Colonic mucosa (tissue), 4 donors: ENCODE data around the gene COL19A1. TPM values are rescaled to one million over a fixed set of nuclear protein-coding genes. Genes with fewer than 3 reads are reported as not detected.

Source experiments
- DNase-seq: peaks from one replicate; pipeline ENCODE4 v3.0.0-alpha.2; 2020
- H3K27ac ChIP-seq: fragments of 200-600 bp; one replicate; pipeline ENCODE4 v1.8.0; 2021
- H3K27me3 ChIP-seq: fragments of 200-600 bp; one replicate; pipeline ENCODE4 v1.8.0; 2021
- H3K36me3 ChIP-seq: fragments of 200-600 bp; one replicate; pipeline ENCODE4 v1.8.0; 2021
- H3K4me1 ChIP-seq: fragments of 200-600 bp; one replicate; pipeline ENCODE4 v1.8.0; 2021; ENCODE audit warnings: mild to moderate bottlenecking
- H3K4me3 ChIP-seq: fragments of 200-600 bp; one replicate; pipeline ENCODE4 v1.8.0; 2021
- H3K9ac ChIP-seq, 2 donors: one replicate each; pipeline ENCODE4 v1.7.0; 2013; ENCODE audit warnings: control low read depth in 2 of 2, low read depth in 2 of 2, low read length in 2 of 2
- H3K9me3 ChIP-seq: fragments of 200-600 bp; one replicate; pipeline ENCODE4 v1.8.0; 2021
- CTCF ChIP-seq: fragments of 200-600 bp; IDR thresholded peaks from one replicate; pipeline ENCODE4 v1.8.0; 2022; ENCODE audit warnings: antibody characterized with exemption, mild to moderate bottlenecking
- intact Hi-C: fragments of 100-400 bp; cut with DNase I; formaldehyde crosslinking; loops from one replicate; pipeline ENCODE4 v1.14.1; 2022
- total RNA-seq, 2 donors: library from RNA; stranded (reverse); fragmentation: NEBNext Ultra II Directional in 1 of 2; extraction: Animal tissue kit (Norgen Biotek cat#: 25700) in 1 of 2; gene quantifications; one replicate each; pipeline ENCODE4 v1.2.1, GENCODE V29; 2021
- donor health status: healthy.
- donor health status: DM: no; HTN: no; CAD: no.
- donor health status: DM: no; HTN: no; CAD: no.

The COL19A1 gene
- total RNA-seq, 2 donors from 2014 or later = 0.22 to 0.56 TPM

- H3K36me3 ChIP-seq = no peaks in the 10 kb centered on the region
- no peaks in the 10 kb centered on the region for H3K27me3 ChIP-seq
- intact Hi-C loops = no loop called here
- no peaks in the 10 kb centered on the region for H3K9me3 ChIP-seq
- DNase-seq = no peak
- no peaks in the 10 kb centered on the region for H3K4me1 ChIP-seq
- no peak overlapping the region for H3K9ac ChIP-seq
- no peak overlapping the region for H3K27ac ChIP-seq
- no peak for TF ChIP-seq CTCF
- H3K4me3 ChIP-seq = no peak overlapping the region
These were observed 365.0 kb downstream of the COL19A1 start for GRCh38 chr6:70231311-70231710.

- H3K27me3 ChIP-seq = no peaks in the 10 kb centered on the region
- no peak overlapping the region for H3K4me3 ChIP-seq
- H3K9me3 ChIP-seq = no peaks in the 10 kb centered on the region
- TF ChIP-seq CTCF = no peak
- intact Hi-C loops = no loop called here
- no peaks in the 10 kb centered on the region for H3K4me1 ChIP-seq
- no peak overlapping the region for H3K9ac ChIP-seq
- H3K36me3 ChIP-seq = no peaks in the 10 kb centered on the region
- DNase-seq = peak; percentile 31
- no peak overlapping the region for H3K27ac ChIP-seq
These were observed 368.3 kb downstream of the COL19A1 start for GRCh38 chr6:70234561-70235236.

- Histone ChIP-seq H3K9me3 (no peaks in the 10 kb centered on the region), H3K4me3 (no peak overlapping the region), H3K4me1 (no peaks in the 10 kb centered on the region), H3K27me3 (no peaks in the 10 kb centered on the region), H3K36me3 (no peaks in the 10 kb centered on the region), H3K9ac (no peak overlapping the region), H3K27ac (no peak overlapping the region)
- TF ChIP-seq CTCF = no peak
- intact Hi-C loops = no loop called here
- DNase-seq = no peak
These were observed 370.0 kb downstream of the COL19A1 start for GRCh38 chr6:70236343-70236742.

- no peaks in the 10 kb centered on the region for H3K4me1 ChIP-seq
- no peak overlapping the region for H3K27ac ChIP-seq
- H3K36me3 ChIP-seq = no peaks in the 10 kb centered on the region
- no peak overlapping the region for H3K9ac ChIP-seq
- intact Hi-C loops = no loop called here
- no peak overlapping the region for H3K4me3 ChIP-seq
- no peaks in the 10 kb centered on the region for H3K27me3 ChIP-seq
- DNase-seq = peak; percentile 35
- no peak for TF ChIP-seq CTCF
- no peaks in the 10 kb centered on the region for H3K9me3 ChIP-seq
These were observed 374.7 kb downstream of the COL19A1 start for GRCh38 chr6:70241031-70241430.

- no peak for TF ChIP-seq CTCF
- no peaks in the 10 kb centered on the region for H3K36me3 ChIP-seq
- no peaks in the 10 kb centered on the region for H3K4me1 ChIP-seq
- H3K9me3 ChIP-seq = no peaks in the 10 kb centered on the region
- H3K27ac ChIP-seq = peak overlapping the region; percentile 73
- DNase-seq = peak; percentile 77
- no peak overlapping the region for H3K4me3 ChIP-seq
- intact Hi-C loops = no loop called here
- no peaks in the 10 kb centered on the region for H3K27me3 ChIP-seq
- H3K9ac ChIP-seq = no peak overlapping the region
These were observed 375.6 kb downstream of the COL19A1 start for GRCh38 chr6:70241991-70242420.
